ENCODE measurements around the gene HUS1B. TPM values are rescaled to one million over a fixed set of nuclear protein-coding genes. Genes with fewer than 3 reads are reported as not detected.

The HUS1B gene
- total and polyA plus RNA-seq, 2 of the 13 experiments (the other 11 are each of a cell fraction or from before 2014, with no cell fraction given): 0.18 to 0.40 TPM

- Histone ChIP-seq H3K79me2 (ENCODE audit: insufficient read depth, low read length) (no peaks in the 10 kb centered on the region), H3K4me2 (ENCODE audit: low read depth, low read length) (no peak overlapping the region), H3K36me3 (replicated peaks in 1 of 2; ENCODE audit: control insufficient read depth in 1 of 2, insufficient read depth in 2 of 2, low read length in 2 of 2) (no peaks in the 10 kb centered on the region), H3K27ac (ENCODE audit: extremely low read length, insufficient read depth, low read length) (no peak overlapping the region), H2AFZ (ENCODE audit: low read length) (no peak overlapping the region), H3K9me3 (ENCODE audit: low read length) (no peaks in the 10 kb centered on the region), H3K9ac (ENCODE audit: insufficient read depth, low read depth, low read length) (no peak overlapping the region), H3K4me3 (replicated peaks in 1 of 3; ENCODE audit: insufficient read depth in 1 of 3, low read depth in 2 of 3, low read length in 3 of 3) (no peak overlapping the region), H4K20me1 (ENCODE audit: insufficient read depth, low read length) (no peaks in the 10 kb centered on the region), H3K4me1 (ENCODE audit: insufficient read depth, low read length) (no peaks in the 10 kb centered on the region), H3K27me3 (ENCODE audit: control insufficient read depth in 1 of 2, insufficient read depth in 2 of 2, low read length in 2 of 2) (peaks cover 2 to 44% of the 10 kb centered on the region in 2 experiments; a peak in 3 of 5 replicates)
- 13% methylated on average over 4 of the region's 4 CpGs for WGBS (ENCODE audit: low lambda C conversion rate)
- BruUV-seq (replicated peaks): no TSS peak
- TF ChIP-seq SPEN (CRISPR knock-in tag; IDR thresholded peaks at IDR 0.05; ENCODE audit: low read depth): no peak
- no peak for TF ChIP-seq FOXP4 (CRISPR knock-in tag; IDR thresholded peaks at IDR 0.05)
- no peak for TF ChIP-seq ZBTB26 (CRISPR knock-in tag; IDR thresholded peaks at IDR 0.05; ENCODE audit: borderline replicate concordance)
- TF ChIP-seq MAZ (IDR thresholded peaks at IDR 0.05; ENCODE audit: borderline replicate concordance, low read depth, low read length): no peak
- TF ChIP-seq MAZ (CRISPR knock-in tag; IDR thresholded peaks at IDR 0.05; ENCODE audit: low read depth): no peak
- no peak for TF ChIP-seq ZNF83 (CRISPR knock-in tag; IDR thresholded peaks at IDR 0.05; ENCODE audit: borderline replicate concordance)
- TF ChIP-seq ZSCAN29 (CRISPR knock-in tag; conservative IDR thresholded peaks at IDR 0.05): no peak
- in situ Hi-C loops (cut with HindIII; ENCODE audit: extremely low pct_ligation_motif_present, low pct_unique_long_range_greater_than_20kb) (no loop called here), intact Hi-C loops (cut with micrococcal nuclease; ENCODE audit: unreplicated experiment) (no loop called here)
- ATAC-seq (no peak; the same call in 2 of the 3 replicates), FAIRE-seq (no peak), DNase-seq (ENCODE audit: low spot score) (no peak)
- POLR2A ChIA-PET: no interaction called here
- CTCF ChIA-PET (ENCODE audit: low intra/inter-chr PET ratio, low total read pairs): interaction anchor here (1.7 kb wide), 1 partner anchor 107 kb away, joined by 4 read pairs; no protein-coding TSS in a partner anchor
Measured at GRCh38 chr6:701215-701614, 44.3 kb upstream of the HUS1B start.
